Stimulated activated CD8-positive, alpha-beta memory T cell treated with anti-CD3 and anti-CD28 coated beads, Interleukin-7, amount 100 ng/mL, for 24 hours (primary cell): Measurements from ENCODE around the gene EDEM3.
"Not testable (repeated sequence)": the region's sequence is repeated elsewhere in the genome, so short reads cannot be mapped to it uniquely, and the experiment has no call there.

Experiments used
- DNase-seq: peaks from one replicate; pipeline ENCODE4 v3.0.0-alpha.2; 2020; ENCODE audit warnings: low read depth

Gene EDEM3, protein sequence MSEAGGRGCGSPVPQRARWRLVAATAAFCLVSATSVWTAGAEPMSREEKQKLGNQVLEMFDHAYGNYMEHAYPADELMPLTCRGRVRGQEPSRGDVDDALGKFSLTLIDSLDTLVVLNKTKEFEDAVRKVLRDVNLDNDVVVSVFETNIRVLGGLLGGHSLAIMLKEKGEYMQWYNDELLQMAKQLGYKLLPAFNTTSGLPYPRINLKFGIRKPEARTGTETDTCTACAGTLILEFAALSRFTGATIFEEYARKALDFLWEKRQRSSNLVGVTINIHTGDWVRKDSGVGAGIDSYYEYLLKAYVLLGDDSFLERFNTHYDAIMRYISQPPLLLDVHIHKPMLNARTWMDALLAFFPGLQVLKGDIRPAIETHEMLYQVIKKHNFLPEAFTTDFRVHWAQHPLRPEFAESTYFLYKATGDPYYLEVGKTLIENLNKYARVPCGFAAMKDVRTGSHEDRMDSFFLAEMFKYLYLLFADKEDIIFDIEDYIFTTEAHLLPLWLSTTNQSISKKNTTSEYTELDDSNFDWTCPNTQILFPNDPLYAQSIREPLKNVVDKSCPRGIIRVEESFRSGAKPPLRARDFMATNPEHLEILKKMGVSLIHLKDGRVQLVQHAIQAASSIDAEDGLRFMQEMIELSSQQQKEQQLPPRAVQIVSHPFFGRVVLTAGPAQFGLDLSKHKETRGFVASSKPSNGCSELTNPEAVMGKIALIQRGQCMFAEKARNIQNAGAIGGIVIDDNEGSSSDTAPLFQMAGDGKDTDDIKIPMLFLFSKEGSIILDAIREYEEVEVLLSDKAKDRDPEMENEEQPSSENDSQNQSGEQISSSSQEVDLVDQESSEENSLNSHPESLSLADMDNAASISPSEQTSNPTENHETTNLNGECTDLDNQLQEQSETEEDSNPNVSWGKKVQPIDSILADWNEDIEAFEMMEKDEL

GRCh38 chr1:184754476-184755225 is at the start of gene EDEM3:
TSS of gene EDEM3 (minus strand) at chr1:184754858. CDS start at chr1:184754646, 212 bp downstream.
- peak; percentile 92 for DNase-seq

GRCh38 chr1:184804220-184804619 is 49.6 kb upstream of the EDEM3 start:
- no peak for DNase-seq

DNA sequence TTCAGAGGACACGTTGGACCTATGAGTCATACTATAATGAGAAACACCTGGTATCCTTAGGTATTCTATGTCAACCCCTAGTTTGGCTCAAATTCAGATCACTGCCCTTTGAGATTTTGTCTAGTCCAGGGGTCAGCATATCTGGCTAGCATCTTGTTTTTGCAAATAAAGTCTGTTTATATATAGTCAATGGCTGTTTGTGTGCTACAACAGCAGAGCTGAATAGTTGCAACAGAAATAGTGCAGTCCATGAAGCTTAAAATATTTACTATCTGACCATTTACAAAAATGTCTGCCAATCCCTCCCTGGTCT is 48.5 kb upstream of the EDEM3 start:
- DNase-seq, result no peak

GRCh38 chr1:184802354-184803179 is 47.9 kb upstream of the EDEM3 start:
- no peak for DNase-seq

DNA sequence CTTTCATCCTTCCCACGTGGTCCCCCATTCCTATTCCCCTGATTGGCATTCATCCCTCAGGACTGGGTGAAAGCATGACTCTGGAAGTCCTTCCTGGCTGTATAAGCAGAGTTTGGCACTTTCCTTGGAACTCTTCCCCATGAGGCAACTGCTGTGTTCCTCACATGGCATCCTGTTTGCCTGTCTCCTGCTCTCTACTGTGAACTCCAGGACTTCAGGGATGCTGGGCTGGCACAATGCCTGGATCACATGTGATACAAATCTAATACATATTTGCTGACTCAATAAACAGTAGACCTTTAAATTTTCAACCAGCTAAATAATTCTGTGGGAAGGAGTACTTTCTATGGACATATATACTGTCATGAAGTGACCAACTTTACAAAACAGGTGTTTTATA is 46.8 kb upstream of the EDEM3 start:
- DNase-seq, result no peak

GRCh38 chr1:184800876-184801275 is 46.2 kb upstream of the EDEM3 start:
- DNase-seq, result no peak

DNA sequence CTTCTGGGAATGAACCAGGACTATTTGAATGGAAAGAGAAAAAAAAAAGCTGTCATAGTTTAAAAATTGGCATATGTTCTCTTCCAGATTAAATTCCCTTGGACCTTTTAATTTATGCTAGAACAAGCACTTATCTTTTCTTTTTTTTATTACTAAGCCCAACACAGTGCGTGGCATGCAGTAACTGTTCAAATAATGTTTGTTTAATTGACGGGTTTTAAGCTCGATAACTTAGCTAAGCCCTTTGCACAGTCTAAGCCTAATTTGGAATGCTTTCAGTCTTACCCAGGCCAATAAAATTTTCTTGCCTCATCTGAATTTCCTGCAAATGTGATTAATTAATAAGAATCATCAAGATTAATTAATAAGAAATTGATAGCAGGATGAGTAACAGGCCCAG is 39.3 kb upstream of the EDEM3 start:
- DNase-seq, result no peak

- no peak for DNase-seq
Observed at GRCh38 chr1:184792450-184792969, 37.9 kb upstream of the EDEM3 start.

DNA sequence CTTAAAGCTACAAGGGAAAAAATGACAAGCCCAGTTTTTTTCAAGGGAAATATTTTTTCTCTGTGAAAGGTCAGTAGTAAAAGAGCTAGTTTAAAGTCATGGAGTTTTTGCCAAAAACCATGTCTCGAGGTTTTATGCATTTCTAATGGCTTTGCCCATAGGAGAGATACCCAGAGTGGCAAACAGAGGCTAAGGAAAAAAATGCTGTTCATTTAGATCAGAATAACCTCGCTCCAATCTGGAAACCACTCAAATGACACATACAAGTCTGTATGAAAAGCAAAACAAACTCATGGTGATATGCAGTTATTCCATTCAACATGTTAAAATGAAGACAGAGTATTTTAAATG is 36.9 kb upstream of the EDEM3 start:
- no peak for DNase-seq

- DNase-seq, result no peak
Observed at GRCh38 chr1:184790642-184791549, 36.2 kb upstream of the EDEM3 start.

DNA sequence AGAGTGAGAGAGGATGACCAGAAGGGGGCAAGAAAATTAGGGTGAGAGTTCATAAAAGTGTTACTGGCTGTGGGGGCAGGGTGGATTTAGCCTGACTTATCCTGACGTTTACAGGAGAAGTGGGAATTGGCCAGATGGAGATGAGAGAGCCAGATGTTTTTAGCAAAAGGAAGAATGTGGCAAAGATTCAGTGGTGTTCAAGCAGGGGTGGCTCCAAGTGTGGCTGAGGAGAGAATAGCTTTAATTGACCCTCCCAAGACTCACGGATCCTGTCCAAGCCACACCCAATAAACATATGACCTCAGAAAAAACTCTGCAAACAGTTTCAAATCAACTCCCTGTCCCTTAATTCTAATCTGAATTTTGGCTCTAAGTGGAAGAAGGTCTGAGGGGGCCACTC is 35.2 kb upstream of the EDEM3 start:
- DNase-seq, result no peak

GRCh38 chr1:184788970-184789369 is 34.3 kb upstream of the EDEM3 start:
- DNase-seq, result no peak

DNA sequence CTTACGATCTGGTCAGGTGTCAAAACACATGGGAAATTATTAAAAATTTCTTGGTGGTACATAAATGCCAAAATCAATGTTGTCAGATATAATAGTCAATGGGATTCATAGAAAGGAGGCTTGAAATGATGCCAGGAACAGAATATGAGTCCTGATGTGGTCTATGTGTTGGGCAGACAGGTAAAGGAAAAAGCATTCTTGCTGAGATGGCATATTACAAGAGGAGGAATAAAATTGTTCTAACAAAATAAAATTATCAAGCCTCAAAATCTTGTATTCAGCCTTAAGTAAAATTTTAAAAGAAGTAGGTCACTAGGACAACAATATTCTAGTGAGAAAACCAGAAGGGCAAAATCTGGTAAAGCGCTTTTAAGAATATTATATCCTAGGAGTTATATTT is 30.9 kb upstream of the EDEM3 start:
- no peak for DNase-seq

DNA sequence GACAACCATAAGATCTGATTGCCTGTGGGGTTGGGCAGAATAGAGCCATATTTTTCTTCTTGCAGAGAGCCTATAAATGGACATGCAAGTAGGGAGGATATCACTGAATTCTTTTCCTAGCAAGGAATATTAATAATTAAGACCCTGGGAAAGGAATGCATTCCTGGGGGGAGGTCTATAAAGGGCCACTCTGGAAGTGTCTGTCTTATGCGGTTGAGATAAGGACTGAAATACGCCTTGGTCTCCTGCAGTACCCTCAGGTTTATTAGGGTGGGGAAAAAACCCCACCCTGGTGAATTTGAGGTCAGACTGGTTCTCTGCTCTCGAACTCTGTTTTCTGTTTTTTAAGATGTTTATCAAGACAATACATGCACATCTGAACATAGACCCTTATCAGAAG is 29.1 kb upstream of the EDEM3 start:
- DNase-seq, result not testable (repeated sequence)

DNA sequence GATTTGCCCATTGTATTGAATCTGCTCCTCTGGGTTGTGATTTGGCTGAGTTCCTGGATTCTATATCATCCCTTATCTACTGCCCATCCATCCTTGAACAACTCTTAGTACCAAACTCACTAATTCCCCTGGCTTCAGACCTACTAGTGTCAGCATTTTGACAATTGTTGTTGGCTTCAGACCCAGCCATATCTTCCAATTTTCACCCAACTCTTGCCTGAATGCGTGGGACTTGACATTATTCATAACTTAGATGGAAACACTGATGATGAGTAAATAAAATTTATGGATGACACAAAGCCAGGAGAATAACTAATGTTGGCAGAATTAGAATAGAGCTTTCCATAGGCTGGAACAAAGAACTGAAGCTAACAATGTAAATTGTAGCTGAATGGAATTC is 27.3 kb upstream of the EDEM3 start:
- no peak for DNase-seq

DNA sequence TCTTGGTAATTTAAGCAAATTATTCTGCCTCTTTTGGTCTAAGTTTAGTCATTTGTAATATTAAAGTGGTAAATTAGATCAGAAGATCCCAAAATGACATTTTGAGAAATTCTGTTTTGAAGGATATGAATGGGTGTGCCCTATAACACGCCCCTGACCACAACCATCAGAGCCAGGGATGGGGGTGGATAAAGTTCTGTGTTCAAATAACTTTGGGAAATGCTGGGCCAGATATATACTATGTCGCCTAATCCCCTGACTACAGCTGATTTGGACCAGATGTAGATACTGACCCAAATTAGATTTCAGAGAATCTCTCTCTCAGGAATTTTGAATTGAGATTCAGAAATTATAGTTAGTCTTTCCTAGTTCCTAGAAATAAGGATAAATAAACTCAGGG is 21.2 kb upstream of the EDEM3 start:
- DNase-seq, result no peak

DNA sequence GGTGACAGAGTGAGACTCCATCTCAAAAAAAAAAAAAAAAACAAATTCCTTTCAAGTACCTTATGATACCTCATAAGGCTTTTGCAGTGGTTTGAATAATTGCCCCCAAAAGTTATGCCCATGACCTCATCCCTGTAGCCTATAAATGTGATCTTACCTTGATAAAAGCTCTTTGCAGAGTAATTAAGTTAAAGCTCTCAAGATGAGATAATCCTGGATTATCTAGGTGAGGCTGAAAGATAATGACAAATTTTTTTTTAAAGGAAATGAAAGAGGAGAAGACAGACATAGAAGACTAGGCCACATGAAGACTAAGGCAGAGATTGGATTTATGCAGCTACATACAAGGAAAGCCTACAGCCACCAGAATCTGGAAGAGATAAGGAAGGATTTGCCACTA is 20.7 kb upstream of the EDEM3 start:
- DNase-seq, result no peak

DNA sequence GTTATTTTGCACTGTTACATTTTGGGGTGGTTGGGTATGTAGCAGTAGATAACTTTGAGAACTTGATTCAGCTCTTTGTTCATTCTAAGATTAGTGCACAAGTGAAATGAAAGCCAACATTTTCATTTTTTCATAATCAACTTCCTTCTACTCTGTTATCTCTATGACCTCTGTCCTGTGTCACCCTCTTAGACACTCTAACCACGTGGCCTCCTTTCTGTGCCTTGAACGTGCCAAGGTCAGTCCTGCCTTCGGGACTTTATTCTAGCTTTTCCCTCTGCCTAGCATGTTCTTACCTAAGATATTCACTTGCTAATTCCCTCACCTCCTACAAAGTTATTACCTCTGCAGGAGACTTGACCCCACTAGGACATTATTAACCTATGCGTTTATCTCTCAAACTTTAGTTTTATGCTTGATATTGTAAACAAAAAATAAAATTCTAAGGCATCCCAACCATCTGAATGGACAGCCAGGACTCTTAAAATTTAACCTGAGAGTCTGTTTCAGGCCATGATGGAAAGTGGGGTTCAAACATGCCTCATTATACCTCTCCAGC is 19.2 kb upstream of the EDEM3 start:
- no peak for DNase-seq

DNA sequence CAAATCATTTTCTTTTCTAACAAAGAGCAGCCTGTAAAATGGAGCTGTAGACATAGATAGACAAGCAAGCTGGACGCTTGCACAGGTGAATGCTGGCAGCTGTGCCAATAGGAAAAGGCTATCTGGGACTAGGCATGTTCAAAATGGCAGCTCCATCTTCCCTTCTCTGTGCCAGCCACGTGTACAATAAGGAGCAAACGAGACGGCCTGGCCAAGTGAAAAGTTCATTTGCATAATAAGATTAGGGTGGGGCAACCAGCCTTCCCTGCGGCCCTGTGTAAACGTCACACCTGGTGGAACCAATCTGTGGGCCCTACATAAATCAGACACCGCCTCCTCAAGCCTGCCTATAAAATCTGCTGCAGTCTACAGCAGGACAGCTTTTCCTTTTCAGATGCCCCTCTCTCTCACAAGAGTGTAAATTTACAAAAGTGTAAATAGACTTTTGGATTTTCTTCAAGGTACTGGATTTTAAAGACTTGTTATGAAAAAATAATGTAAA is 16.6 kb upstream of the EDEM3 start:
- DNase-seq, result no peak
